ENCODE measurements around the gene PASK. TPM values are rescaled to one million over a fixed set of nuclear protein-coding genes. Genes with fewer than 3 reads are reported as not detected.

The PASK gene
- total RNA-seq, 1 donor = 21.9 TPM

DNA sequence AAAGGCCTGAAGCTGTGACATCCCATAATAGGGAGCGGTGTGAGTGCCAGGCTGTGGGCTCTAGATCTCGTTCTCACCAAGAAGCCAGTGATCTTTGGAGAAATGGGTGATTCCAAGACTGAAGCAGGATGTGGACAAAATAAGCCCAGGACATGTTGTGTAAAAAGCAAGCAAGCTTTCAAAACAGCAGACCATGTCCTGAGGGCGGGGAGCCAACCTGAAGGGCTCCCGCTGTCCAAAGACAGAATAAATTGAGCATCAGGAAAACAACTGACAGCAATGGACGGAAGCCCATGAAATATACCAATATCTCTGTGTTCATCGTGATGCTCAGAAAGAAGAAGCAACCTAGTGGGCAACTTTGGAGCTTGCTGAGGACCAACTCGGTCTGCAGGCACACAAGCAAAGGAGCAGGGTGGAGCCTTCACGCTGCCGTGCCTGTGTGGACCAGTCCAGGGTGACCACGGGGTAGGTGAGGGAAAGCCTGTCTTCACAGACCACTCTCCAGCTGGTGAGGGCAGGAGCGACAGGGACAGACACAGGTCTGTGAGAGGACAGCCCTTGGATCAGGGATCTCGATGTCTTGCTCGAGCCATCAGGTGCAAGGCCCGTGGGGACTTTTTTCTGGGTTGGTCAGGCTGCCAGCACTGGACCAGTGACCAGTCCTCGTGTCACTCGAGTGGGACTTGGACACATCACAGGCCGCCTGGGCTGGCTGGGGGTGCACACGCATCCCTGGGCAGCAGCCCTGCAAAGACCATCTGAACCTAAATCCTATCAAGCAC, 68.7 kb downstream of the PASK start:
- no peak overlapping the region for H3K4me3 ChIP-seq (ENCODE audit: low read depth, low read length)
- TF ChIP-seq, protein P1, sequence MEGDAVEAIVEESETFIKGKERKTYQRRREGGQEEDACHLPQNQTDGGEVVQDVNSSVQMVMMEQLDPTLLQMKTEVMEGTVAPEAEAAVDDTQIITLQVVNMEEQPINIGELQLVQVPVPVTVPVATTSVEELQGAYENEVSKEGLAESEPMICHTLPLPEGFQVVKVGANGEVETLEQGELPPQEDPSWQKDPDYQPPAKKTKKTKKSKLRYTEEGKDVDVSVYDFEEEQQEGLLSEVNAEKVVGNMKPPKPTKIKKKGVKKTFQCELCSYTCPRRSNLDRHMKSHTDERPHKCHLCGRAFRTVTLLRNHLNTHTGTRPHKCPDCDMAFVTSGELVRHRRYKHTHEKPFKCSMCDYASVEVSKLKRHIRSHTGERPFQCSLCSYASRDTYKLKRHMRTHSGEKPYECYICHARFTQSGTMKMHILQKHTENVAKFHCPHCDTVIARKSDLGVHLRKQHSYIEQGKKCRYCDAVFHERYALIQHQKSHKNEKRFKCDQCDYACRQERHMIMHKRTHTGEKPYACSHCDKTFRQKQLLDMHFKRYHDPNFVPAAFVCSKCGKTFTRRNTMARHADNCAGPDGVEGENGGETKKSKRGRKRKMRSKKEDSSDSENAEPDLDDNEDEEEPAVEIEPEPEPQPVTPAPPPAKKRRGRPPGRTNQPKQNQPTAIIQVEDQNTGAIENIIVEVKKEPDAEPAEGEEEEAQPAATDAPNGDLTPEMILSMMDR (IDR thresholded peaks at IDR 0.05; ENCODE audit: insufficient read depth, low read length) = no peak
- DNase-seq (ENCODE audit: low read depth) = no peak

DNA sequence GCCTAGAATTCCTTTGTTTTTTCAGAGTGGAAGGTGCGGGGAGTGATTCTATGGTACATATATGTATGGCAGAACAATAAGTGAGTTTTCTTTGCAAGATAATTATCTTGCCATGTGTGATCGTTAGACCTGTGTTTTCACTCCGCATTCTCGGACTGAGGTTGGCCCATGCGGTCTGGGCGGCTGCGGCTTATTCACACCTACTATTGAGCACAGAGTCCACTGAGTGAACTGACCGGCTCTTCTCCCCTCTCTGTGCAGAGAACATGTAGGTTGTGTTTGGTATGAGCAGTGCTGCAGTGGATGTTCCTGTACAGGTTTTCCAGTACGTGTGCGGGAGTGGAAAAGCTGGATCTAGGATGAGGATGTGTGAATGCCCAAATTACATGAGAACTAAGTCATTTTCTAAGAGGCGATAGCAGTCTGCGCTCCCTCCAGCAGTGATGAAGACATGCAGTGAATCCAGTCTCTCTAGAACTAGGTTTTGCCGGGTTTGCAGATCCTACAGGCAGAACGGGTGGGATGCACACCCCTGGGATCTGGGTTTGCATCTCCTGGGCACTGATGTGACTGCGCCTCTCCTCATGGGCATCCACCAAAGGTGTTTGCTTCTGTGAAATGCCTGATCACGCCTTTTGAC, 74.3 kb downstream of the PASK start:
- TF ChIP-seq, protein P1 (IDR thresholded peaks at IDR 0.05; ENCODE audit: insufficient read depth, low read length) = no peak
- DNase-seq (ENCODE audit: low read depth) = no peak
- H3K4me3 ChIP-seq (ENCODE audit: low read depth, low read length) = no peak overlapping the region

DNA sequence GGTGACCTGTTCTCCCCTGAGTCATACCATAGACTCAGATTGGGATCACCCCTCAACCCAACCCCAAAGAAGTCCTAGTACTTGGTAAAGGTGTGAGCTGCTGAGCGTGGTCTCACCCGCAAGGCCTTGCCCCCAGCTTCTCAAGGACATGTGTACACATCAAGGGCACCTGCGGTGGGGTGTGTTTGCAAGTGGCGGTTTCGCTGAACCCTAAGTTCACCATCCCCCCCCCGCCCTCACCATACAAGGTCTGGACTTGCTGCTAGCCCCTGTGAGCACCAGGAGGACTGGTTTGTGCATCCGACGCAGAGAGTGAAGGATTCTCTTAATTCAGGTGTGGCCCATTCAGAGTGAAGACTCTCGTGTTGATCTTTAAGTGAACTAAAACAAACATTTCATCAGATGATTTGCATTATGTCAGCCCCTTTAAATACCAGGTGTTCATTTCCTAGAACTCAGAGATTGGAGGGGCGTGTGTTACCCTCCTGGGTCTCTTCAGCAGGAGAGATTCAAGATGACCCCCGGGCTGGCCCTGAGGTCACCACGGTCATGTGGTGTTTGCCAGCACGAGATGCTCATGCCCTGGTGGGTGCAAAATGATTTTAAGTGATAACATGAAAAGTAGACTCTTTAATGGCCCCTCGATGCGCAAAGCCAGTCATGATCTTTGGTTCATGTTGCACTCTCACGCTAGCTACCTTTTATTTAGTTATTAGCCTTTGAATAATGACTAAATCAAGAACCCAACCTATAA, 75.0 kb downstream of the PASK start:
- TF ChIP-seq, protein P1 (IDR thresholded peaks at IDR 0.05; ENCODE audit: insufficient read depth, low read length) = no peak
- H3K4me3 ChIP-seq (ENCODE audit: low read depth, low read length) = no peak overlapping the region
- no peak for DNase-seq (ENCODE audit: low read depth)

DNA sequence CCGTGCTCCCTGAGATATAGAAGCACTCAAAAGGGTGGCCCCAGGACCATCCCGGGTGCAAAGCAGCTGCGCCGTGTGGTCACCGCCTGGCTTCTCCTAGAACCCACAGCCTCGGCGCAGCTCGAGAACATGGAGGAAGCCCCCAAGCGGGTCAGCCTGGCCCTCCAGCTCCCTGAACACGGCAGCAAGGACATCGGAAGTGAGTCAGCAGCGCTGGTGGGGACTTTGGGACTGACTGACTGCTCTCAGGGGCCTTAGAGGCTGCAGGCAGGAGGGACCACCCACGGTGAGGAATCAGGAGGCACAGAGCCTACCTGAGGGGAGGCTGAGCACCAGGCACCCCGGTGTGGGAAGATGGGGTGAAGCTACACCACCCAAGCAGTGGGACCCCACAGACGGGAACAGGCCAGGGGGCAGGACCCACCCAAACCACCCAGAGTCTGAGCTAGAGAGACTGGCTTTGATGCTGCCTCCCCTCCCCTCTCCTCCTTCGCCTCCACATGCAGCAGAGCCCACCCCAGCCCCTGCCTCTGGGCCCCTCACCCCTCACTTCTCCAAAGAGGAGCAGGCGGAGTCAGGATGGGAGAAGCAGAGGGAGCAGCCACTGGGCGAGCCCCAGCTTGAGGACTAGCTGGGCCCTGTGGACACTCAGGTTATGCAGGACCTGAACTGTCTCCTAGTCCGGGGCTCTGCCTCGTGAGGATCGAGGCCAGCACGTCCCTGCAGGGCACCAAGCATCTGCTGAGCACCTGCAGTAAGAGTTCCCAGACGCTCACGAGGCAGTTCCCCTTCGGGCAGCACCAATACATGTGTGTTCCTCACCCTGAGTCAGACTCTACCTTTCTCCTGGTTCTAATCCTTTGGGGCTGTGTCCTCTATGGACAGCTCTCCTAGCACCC, 75.9 kb downstream of the PASK start:
- DNase-seq (ENCODE audit: low read depth) = no peak
- TF ChIP-seq, protein P1 (IDR thresholded peaks at IDR 0.05; ENCODE audit: insufficient read depth, low read length) = no peak
- H3K4me3 ChIP-seq (ENCODE audit: low read depth, low read length) = no peak overlapping the region

DNA sequence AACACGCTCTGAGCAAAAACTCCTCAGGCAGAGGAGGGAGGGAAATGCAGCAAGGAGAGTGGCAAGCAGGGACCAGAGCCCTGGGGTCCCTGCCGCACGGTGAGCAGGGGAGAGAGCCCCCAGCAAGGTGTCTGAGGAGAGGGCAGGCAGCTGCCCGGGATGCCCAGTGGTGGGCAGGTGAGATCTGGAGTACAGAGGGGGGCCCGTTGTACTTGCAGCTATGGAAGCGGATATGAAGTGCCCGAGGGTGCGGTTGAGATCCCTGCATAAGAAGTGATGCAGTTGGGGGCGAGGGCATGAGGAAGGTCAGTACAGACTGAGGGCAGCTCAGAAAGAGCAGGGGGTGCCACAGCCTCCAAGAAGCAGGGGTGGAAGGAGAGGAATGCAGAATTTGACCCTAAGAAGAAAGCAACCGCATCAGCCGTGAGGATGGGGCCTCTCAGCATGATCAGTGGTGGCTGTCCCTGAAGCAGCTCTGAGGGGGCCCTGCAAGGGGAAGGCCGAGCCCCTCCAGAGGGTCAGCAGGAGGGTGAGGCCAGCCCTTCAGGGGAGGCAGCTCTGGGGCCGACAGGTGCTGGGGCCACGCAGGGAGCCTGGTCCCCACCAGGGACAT, 76.6 kb downstream of the PASK start:
- no peak overlapping the region for H3K4me3 ChIP-seq (ENCODE audit: low read depth, low read length)
- TF ChIP-seq, protein P1 (IDR thresholded peaks at IDR 0.05; ENCODE audit: insufficient read depth, low read length) = no peak
- DNase-seq (ENCODE audit: low read depth) = no peak

DNA sequence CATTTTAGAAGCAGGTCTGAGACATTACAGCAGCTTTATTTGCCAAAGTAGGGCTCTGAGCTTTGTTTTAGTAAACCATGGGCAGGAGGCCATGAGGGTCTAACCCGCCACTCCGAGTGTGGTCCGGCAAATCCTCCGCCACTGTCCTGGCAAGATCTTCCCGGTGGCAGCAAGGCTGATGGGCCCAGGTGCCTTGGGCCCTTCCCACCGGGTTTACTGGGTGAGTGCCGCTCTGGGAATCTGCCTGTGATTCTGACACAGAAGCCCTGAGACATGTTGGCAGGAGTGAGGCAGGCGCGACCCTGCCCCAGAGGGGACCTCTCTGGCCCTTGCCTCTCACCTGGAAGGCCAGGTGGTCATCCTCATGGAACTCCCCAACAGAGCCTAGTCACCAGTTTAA, 77.1 kb downstream of the PASK start:
- TF ChIP-seq, protein P1 (IDR thresholded peaks at IDR 0.05; ENCODE audit: insufficient read depth, low read length) = no peak
- no peak for DNase-seq (ENCODE audit: low read depth)

More for the DNA sequence above, 77.1 kb downstream of the PASK start:
- no peak overlapping the region for H3K4me3 ChIP-seq (ENCODE audit: low read depth, low read length)
